T-helper 2 cell (primary cell): Measurements from ENCODE around the gene ITGBL1.

ENCODE experiments used
- DNase-seq, 5 experiments: peaks; one replicate each; pipeline versions ENCODE4 v3.0.0 to v3.0.0-alpha.2; 2012 to 2022

ITGBL1 gene

GRCh38 chr13:101631395-101631794 lies 178.9 kb downstream of the ITGBL1 start:
- DNase-seq = no peak

DNA sequence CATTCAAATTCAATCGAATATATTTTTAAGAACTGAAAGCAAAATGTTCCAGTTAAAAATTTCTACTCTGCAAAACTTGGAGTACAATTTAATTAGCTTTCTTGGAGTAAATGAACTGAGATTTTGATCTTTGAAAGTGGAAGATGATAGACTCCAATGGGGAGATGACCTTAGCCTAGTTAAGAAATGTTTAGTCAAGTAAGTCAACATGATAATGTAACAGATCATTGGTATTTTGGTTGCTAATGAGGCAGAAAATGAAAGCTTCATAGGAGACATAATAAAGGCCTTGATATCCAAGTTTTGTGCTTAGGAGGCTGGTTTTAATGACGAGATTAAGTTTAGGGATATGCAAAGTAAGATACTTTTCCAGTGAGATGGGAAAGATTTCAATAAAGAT lies 181.7 kb downstream of the ITGBL1 start:
- DNase-seq = no peak

GRCh38 chr13:101639711-101640110 lies 187.2 kb downstream of the ITGBL1 start:
- no peak for DNase-seq

- DNase-seq = no peak
Observed at GRCh38 chr13:101640788-101641400, 188.4 kb downstream of the ITGBL1 start.

- no peak for DNase-seq
Observed at GRCh38 chr13:101645871-101646270, 193.4 kb downstream of the ITGBL1 start.

DNA sequence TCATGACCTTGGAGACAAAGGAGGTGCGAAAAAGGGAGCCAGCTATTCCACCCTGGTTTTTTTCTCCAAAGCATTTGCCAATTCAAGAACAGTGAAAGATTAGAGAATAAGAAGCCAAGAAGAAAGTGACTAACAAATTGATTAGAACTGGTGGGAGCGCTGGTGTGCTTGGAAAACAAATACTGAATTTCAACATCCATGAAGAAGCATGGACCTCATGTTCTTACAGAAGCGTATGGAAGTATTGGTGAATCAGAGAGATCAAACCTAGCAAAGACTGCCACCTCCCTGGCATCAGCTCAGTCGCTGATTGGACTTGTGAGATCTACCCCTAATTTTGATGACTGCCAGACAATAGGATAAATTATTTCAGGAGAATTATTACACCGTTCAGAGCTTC lies 195.3 kb downstream of the ITGBL1 start:
- no peak for DNase-seq

DNA sequence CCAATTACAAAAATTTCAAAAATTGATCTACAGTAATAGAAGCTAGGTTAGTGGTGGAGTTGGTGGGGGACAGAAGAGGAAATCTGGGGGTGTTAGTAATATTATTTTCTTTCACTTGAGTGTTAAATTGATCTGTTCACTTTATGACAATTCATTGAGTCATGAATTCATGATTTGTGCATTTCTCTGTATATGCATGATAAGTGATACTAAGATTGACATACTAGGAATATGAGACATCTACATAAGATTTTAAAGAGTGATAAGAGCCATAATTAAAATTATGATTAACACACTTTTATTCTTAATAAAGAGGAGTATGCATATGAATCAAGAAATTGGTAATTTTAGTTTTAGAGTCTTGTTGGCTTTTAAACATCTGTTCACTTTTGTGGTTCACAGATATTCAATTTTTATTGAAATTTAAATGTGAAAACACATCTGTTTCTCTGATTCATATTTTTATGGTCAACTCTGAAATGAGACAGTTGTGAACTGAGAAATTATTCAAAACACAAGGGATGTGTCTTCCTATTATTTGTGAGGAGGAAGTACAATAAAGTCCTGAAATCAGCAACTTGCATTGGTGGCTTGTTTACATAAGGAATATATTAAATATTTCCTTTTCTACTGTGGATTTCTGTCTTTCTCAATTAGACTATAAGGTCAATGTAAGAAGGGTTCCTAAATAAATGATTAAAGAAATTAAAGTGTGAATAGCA lies 196.5 kb downstream of the ITGBL1 start:
- DNase-seq = no peak

- no peak for DNase-seq
Observed at GRCh38 chr13:101649488-101650126, 197.1 kb downstream of the ITGBL1 start.

GRCh38 chr13:101654883-101655282 lies 202.4 kb downstream of the ITGBL1 start:
- no peak for DNase-seq

- no peak for DNase-seq
Observed at GRCh38 chr13:101655435-101655834, 203.0 kb downstream of the ITGBL1 start.

DNA sequence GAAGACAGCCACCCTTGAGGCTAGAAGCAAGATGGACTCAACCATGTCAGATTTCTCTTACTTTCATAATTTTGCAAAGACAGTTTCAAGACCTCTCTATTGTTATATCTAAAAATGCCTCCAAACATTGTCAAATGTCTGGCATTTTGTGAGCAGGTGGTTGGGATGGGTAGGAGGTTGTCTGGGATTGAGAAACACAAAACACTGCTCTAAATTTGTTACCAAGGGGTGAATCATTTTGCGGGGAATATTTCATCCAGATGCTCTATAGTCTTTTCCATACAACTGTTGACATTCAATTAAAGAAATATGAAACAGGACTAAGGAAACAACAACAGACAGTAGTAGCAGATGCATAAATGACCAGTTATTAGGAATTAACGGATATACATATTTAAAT lies 208.2 kb downstream of the ITGBL1 start:
- DNase-seq = no peak

DNA sequence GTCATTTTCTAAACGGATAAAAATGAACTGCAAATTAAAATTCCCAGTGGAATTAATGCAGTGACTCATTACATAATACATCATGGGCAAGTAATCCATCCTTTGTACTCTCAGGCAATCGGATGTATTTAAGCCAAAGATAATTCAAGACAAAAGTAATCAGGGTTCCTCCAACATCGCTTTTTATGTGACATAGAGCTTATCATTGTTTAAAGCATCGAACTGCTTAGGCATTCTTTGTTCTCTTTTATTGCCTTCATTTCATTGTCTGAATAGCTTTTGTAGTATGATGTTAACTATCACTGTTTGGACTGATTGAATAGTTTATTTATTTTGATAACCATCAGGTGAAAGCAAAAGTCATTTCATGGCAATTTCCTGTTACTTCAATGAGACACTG lies 209.4 kb downstream of the ITGBL1 start:
- no peak for DNase-seq

GRCh38 chr13:101673360-101674105 lies 221.1 kb downstream of the ITGBL1 start:
- DNase-seq = no peak

DNA sequence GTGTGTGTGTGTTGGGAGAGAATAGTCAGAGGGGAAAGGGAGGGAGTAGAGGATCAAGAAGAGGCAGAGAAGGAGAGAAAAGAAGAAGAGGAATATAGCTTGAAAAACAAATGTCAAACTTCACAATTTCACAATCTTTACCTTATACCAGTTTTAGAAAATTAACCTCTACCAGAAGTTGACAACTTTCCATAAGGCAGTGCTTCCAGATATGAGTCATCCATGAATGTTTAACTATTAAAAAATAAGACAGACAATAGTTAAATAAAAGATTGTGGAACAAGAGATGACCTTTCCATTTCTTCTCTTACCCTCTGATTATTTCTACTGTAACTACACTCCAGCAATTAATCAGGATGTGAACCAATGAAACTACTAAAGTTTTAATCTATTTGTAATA lies 229.4 kb downstream of the ITGBL1 start:
- DNase-seq = no peak

- no peak for DNase-seq
Observed at GRCh38 chr13:101686003-101686402, 233.5 kb downstream of the ITGBL1 start.

- DNase-seq = no peak
Observed at GRCh38 chr13:101690871-101691270, 238.4 kb downstream of the ITGBL1 start.

DNA sequence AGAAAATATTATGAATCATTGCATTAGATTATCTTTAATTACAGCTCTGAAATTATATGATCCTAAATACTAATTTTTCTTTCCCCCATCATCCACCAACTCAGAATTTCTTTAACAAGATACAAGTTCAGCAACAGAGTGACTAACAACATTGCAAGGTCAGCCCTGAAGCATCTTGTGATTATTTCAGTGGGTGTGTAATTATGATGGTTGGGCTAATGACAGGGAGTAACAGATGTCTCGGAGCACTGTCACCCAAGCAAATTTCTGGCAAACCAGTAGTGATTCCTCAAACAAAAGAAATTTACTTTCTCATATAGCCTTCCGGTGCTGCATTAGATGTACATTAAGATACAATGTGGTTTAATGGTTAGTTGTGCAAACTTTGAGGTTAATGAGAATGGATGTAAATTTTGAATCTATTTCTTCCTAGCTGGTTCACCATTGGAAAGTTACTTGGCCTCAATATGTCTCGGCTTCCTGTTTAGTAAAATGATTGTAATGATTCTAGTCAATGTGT lies 238.9 kb downstream of the ITGBL1 start:
- no peak for DNase-seq

DNA sequence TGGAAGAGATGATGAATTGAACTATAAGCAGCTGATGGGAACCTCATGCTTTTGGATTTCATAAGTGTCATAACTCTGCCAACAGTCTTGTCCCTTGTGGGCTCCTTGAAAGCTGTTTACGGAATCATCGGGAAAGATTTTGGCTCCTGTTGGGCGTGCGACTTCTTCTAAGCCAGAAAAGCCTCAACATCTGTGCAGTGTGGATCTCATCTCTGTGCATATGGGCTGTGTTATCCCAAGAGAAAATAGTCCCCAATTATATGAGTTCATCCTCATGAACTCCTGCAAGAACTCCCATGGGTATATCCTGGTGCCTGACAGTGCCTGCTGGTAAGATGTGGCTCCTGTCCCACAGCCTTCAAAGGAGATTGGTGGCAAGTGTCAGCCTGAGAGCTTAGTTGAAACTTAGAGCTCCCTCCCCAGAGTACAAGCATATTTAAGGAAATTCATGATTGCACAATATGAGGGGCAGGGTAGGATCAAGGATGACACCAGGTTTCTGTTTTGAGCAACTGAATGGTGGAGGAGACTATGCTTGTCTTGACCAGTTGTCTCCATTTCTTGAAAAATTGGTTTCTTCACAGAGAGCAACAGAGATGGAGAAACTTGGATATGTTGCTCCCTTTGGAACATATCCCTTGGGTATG lies 243.5 kb downstream of the ITGBL1 start:
- no peak for DNase-seq

DNA sequence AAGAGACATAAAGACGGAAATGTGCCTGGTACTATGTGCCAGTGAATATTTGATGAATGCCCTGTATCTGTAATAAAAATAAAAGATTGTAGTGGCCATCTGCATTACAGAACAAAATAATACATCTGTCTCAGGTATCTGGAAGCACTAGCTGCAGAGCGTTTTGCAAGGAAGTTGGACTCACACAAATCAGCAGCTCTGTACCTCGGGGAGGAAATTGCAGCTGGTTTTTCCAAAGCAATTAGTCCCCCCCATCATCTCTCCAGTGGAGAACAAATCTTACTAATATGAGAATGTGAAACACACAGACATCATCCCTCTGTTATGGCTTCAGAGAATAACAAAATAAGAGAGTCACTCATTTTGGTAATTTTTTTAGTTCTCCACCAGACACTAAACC lies 245.3 kb downstream of the ITGBL1 start:
- DNase-seq = no peak

DNA sequence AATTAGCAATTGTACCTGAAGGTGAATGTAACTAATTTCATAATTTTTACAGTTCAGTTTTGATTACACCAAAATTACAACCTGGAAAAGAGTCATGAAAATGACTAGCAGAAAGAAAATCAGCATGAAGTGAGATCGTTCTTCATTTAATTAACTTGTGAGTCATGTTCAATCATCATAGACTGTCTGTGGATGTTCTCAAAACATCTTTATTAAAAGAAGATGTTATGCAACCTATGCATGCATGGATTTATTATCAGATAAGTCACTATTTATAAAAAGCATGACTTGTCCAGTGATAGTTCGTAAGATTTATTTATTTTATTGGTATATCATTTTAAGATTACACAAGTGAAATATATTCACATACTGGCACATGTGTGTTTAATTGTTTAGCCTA lies 245.9 kb downstream of the ITGBL1 start:
- DNase-seq = no peak

- DNase-seq = no peak
Observed at GRCh38 chr13:101700598-101700997, 248.1 kb downstream of the ITGBL1 start.

DNA sequence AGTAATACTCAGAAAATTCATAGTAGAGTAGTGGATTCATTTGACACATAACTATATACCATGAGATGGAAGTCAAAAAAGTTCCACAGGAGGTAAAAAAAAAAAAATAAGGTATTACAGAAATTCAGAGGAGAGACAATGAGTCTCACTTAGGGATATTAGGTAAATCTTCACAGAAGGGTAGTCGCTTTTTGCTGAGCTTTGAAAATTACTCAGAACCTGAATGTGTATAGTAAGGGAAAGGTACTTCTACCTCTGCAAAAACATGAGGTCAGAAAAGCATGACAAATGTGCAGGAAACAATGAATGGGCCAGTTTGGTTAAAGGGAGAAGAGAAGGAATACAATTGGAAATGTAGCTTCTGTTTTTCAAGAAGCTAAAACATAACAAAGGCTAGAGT lies 250.6 kb downstream of the ITGBL1 start:
- DNase-seq = no peak

GRCh38 chr13:101703838-101704237 lies 251.4 kb downstream of the ITGBL1 start:
- no peak for DNase-seq
